Coronary artery (tissue), 2 donors: Measurements from ENCODE around the gene ESF1.
"Not testable (repeated sequence)": the region's sequence is repeated elsewhere in the genome, so short reads cannot be mapped to it uniquely, and the experiment has no call there.

Source experiments
- DNase-seq: peaks from one replicate; pipeline ENCODE4 v3.0.0-alpha.2; 2017; ENCODE audit warnings: low spot score
- H3K27ac ChIP-seq, 2 donors: fragments of 200-600 bp; sonication (generic); one replicate each; pipeline ENCODE4 v1.5.1; 2016 to 2019
- H3K4me3 ChIP-seq: fragments of 200-600 bp; sonication (generic); 2 replicates; pipeline ENCODE4 v1.5.1; 2016; ENCODE audit warnings: mild to moderate bottlenecking, moderate library complexity
- TF ChIP-seq, protein P1 (sequence below): fragments of 200-600 bp; sonication (generic); IDR thresholded peaks from one replicate; pipeline ENCODE4 v1.5.1; 2019; ENCODE audit warnings: antibody characterized with exemption

ESF1 gene

DNA sequence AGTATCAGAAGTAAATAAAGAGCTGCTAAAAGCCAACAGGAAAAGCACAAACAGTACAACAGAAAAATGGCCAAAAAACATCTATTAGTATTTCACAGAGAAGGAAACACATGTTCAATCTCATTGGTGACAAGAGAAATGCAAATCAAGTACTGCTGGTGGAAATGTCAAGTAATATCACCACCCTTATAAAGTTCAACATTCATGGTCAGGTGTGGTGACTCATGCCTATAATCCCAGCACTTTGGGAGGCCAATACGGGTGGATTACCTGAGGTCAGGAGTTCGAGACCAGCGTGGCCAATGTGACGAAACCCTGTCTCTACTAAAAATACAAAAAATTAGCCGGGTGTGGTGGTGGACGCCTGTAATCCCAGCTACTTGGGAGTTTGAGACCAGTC is 42.8 kb downstream of the ESF1 start:
- no peak for DNase-seq
- no peak overlapping the region for H3K4me3 ChIP-seq
- no peak overlapping the region for H3K27ac ChIP-seq
- TF ChIP-seq, protein P1, sequence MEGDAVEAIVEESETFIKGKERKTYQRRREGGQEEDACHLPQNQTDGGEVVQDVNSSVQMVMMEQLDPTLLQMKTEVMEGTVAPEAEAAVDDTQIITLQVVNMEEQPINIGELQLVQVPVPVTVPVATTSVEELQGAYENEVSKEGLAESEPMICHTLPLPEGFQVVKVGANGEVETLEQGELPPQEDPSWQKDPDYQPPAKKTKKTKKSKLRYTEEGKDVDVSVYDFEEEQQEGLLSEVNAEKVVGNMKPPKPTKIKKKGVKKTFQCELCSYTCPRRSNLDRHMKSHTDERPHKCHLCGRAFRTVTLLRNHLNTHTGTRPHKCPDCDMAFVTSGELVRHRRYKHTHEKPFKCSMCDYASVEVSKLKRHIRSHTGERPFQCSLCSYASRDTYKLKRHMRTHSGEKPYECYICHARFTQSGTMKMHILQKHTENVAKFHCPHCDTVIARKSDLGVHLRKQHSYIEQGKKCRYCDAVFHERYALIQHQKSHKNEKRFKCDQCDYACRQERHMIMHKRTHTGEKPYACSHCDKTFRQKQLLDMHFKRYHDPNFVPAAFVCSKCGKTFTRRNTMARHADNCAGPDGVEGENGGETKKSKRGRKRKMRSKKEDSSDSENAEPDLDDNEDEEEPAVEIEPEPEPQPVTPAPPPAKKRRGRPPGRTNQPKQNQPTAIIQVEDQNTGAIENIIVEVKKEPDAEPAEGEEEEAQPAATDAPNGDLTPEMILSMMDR: no peak

DNA sequence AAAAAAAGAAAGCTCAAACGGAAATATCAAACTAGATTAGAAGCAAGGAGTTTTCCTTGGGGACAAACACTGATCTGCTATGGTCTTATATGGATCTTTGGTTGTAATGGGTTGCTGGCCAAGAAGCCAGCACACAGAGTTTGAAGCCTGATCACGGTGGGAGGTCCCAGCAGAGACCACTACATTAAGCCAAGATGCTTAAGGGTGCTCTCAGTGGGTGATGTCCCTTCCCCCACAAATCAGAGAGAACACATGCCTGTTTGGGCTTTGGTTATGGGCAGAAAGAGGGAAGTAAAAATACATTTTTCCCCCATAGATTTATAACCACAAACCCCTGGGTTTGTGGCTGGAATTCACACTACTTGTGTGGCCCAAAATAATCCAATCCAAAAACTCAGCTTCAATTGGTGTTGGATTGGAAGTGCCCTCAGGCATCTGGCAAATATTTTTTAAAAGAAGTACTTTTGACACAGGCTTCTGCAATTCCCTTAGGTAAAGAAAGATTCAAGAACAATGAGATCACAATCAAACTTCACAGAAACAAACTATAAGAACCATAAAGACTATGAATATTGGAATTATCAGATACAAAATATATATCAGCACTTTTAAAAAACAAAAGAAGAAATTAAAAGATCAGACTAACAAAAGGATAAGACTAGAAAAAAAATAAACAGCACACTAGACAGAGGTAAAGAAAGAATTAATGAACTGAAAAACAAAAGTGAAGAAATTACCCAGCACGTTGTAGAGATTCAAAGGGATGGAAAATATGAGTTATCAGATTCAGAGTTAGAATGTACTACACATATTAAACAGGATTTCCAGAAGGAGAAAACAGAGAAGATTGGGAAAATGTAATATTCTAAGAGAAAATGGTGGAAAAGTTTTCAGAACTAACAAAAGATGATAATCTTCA is 44.7 kb downstream of the ESF1 start:
- TF ChIP-seq, protein P1: no peak
- Histone ChIP-seq H3K4me3 (no peak overlapping the region), H3K27ac (peak overlapping the region; percentile 74 to 76)
- DNase-seq: no peak

DNA sequence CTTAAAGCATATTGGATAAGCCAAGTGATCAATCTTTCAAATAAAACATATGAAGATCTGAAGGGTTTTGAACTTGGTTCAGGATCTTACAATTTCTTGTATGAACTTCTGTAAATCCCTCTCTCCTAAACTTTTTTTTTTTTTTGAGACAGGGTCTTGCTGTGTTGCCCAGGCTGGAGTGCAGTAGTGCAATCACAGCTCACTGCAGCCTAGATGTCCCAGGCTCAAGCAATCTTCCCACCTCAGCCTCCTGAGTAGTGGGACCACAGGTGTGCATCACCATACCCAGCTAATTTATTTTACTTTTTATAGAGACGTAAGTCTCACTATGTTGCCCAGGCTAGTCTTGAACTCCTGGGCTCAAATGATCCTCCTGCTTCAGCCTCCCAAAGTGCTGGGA is 46.5 kb downstream of the ESF1 start:
- H3K4me3 ChIP-seq, DNase-seq: not testable (repeated sequence)
- peak overlapping the region; percentile 76 to 88 for H3K27ac ChIP-seq

DNA sequence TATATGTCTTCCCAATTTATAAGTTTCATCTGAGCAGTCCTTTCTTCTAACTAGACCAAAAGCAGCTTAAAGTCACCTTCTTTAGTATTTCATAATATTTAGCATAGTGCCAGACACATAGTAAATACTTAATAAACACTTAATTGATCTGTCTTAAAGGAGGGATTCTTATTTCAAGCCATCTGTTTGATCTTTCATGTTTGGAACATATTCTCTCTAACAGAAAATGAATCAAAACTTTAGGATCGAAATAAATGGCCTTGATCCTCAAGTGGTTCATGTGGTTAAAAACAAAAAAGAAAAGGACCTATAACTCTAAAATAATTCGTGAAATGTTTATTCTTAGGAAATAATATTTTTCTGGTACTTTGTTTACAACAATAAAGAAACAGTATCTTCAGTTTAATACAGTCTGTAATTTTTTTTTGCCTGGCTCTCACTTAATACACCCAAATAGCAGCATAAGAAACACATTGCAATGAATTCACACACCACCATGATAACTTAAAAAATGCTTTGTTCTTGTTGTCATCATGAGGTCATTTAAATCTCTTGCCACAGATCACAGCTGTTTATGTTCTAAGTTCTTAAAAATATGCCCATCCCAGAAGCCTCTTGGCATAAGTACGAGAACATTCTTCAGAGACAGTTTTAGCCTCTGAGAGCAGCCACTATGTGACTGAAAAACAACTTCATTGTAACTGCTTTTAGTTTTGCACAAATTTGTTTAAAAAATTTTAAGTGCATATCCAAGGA is 48.1 kb downstream of the ESF1 start:
- DNase-seq: no peak
- TF ChIP-seq, protein P1: no peak
- peak overlapping the region; percentile 76 to 88 for H3K27ac ChIP-seq
- peak overlapping the region; percentile 11 for H3K4me3 ChIP-seq

DNA sequence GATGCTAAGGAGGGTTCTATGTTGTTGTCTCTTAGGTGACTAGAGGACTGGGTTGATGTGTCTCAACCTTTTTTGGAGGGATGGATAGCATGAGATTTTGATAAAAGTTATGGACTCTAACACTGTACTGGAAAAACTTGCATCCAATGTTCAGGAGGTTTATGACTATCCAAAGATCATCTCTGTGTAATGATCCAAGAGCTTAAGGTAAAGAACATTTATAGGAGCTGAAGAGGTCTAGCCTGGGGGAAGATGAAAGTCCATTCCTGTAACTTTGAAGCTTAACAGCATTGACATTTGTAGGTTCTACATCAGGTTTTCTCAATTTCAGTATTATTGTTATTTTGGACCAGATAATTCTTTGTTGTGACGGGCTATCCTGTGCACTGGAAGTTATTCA is 48.9 kb downstream of the ESF1 start:
- TF ChIP-seq, protein P1: no peak
- H3K4me3 ChIP-seq: no peak overlapping the region
- no peak for DNase-seq
- H3K27ac ChIP-seq: peak overlapping the region; percentile 76 to 88

DNA sequence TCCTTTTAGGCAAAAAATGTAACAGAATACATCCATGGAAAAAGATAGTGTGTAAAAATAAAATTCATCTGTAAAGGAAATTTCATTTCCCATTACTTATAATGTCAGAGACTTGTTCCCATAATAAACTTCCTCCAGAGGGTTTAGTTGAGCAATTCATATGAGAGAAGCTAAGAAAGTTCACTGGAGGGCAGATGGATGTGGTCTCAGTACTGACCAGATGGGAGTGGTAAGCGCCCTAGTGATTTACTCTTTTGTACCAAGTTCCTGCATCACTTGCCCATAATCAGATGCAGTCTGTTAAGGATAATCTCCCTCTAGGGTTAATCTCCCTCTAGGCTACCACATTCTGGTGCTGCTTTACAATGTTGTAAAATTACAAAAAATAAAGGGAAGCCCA is 61.7 kb downstream of the ESF1 start:
- DNase-seq: no peak
- TF ChIP-seq, protein P1: no peak
- H3K27ac ChIP-seq: no peak overlapping the region

DNA sequence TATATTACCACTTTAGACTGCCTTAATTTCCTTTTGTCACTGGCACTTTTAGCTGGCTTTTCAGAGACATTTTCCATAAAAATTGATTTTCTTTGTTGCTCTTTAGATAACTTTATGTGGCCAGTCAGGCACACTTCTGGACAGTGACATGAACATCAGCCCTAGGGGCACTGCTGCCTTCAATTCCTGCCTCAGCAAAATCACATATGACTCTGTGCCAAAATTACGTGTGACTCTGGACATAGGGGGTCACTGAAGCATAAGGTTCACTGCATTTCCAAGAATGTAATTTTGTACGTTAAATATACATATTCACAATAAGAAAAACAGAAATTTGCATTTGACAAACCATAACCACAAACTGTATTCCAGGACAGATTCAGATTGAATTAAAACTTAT is 66.5 kb downstream of the ESF1 start:
- Histone ChIP-seq H3K27ac (no peak overlapping the region), H3K4me3 (no peak overlapping the region)
- DNase-seq: no peak
- TF ChIP-seq, protein P1: no peak

More for the DNA sequence above, 61.7 kb downstream of the ESF1 start:
- no peak overlapping the region for H3K4me3 ChIP-seq
